HuH-7.5 (cell line): ENCODE data around the gene PLCD3.

Source experiments
- DNase-seq: peaks from one replicate; pipeline ENCODE4 v3.0.0; 2011; ENCODE audit warnings: low spot score

Gene PLCD3

DNA sequence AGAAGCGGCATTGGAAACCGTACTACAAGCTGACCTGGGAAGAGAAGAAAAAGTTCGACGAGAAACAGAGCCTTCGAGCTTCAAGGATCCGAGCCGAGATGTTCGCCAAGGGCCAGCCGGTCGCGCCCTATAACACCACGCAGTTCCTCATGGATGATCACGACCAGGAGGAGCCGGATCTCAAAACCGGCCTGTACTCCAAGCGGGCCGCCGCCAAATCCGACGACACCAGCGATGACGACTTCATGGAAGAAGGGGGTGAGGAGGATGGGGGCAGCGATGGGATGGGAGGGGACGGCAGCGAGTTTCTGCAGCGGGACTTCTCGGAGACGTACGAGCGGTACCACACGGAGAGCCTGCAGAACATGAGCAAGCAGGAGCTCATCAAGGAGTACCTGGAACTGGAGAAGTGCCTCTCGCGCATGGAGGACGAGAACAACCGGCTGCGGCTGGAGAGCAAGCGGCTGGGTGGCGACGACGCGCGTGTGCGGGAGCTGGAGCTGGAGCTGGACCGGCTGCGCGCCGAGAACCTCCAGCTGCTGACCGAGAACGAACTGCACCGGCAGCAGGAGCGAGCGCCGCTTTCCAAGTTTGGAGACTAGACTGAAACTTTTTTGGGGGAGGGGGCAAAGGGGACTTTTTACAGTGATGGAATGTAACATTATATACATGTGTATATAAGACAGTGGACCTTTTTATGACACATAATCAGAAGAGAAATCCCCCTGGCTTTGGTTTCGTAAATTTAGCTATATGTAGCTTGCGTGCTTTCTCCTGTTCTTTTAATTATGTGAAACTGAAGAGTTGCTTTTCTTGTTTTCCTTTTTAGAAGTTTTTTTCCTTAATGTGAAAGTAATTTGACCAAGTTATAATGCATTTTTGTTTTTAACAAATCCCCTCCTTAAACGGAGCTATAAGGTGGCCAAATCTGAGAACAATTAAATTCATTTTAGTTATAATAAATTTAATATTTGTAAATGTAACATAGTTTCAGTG lies 17.7 kb upstream of the PLCD3 start:
- no peak for DNase-seq

DNA sequence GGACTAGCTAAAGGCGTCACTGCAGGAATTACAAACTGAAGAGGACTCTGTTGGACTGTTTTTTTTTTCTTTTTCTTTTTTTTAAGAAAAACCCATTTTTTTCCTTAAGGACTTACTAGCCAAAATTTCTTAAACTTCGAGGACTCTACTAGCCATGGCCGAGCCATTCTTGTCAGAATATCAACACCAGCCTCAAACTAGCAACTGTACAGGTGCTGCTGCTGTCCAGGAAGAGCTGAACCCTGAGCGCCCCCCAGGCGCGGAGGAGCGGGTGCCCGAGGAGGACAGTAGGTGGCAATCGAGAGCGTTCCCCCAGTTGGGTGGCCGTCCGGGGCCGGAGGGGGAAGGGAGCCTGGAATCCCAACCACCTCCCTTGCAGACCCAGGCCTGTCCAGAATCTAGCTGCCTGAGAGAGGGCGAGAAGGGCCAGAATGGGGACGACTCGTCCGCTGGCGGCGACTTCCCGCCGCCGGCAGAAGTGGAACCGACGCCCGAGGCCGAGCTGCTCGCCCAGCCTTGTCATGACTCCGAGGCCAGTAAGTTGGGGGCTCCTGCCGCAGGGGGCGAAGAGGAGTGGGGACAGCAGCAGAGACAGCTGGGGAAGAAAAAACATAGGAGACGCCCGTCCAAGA lies 16.8 kb upstream of the PLCD3 start:
- peak; percentile 78 for DNase-seq

DNA sequence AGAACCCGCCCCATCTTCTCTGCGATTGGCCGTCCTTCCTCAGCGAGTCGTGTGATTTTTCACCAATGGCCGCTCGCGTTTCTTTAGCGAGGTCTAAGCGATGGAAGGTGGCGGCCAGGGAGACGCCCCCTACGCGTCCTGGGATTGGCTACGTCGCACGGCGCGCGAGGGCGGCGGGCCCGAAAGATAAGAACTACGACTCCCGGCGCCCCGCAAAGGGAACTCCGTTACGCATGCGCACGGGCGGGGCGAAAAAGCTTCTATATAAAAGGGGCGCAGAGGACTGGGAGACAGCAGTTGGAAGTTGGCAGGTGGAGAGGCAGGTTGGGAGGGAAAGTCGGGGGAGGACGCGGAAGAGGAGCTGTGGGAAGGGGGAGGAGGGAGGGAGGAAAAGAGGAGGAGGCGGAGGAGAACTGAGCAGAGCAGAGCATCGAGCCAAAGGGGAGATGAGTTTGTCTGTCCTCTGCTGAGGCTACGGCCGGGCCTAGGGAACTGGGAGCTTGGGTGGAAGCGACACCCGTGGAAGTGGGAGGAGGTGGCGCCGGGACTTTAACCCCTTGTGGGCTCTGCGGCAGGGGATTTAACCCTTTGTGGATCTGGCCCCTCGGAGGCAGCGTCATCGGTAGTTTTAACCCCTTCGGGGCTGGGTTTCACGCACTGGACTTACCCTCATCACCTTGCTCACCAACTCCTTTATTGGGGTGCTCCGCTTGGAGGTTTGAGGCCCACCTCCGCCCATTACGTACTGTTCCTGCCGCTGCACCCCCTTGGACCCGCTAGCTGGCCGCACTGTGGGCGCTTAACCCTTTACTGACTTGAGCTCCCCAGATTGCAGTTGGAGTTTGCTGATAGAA lies 16.1 kb upstream of the PLCD3 start, which contains the start of gene HEXIM1:
TSS of gene HEXIM1 (plus strand) at position 293 of the 854 bp plus-strand sequence. CDS start 716 bp downstream, outside the sequence.
- DNase-seq = peak; percentile 98

DNA sequence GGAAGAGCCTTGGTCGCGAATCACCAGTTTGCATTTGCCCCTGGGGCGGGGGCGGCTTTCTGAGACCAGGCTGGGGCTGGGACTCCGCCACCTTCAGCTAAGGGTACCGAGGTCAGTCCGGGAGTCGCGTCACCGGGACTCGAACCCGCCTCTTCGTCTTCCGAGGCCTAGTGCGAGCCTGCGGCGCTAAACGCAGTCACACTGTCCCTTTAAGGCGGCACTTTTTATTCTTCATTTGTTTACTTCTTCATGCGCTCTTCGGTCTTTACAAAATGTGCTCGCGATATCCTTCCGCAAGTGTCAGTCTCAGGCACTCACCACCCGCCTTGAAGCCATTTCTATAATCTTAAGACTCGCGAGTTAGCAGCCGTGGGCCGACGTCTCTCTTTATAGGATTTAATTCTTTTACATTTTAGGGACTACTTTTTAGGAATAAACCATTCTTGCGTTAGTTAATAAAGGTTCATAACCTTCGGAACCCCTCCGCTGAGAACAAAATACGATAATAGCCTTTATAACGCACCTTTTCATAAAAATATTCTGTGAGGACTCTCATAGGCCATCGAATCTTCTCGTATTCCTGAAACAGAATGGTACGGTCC lies 15.4 kb upstream of the PLCD3 start:
- peak; percentile 68 for DNase-seq

DNA sequence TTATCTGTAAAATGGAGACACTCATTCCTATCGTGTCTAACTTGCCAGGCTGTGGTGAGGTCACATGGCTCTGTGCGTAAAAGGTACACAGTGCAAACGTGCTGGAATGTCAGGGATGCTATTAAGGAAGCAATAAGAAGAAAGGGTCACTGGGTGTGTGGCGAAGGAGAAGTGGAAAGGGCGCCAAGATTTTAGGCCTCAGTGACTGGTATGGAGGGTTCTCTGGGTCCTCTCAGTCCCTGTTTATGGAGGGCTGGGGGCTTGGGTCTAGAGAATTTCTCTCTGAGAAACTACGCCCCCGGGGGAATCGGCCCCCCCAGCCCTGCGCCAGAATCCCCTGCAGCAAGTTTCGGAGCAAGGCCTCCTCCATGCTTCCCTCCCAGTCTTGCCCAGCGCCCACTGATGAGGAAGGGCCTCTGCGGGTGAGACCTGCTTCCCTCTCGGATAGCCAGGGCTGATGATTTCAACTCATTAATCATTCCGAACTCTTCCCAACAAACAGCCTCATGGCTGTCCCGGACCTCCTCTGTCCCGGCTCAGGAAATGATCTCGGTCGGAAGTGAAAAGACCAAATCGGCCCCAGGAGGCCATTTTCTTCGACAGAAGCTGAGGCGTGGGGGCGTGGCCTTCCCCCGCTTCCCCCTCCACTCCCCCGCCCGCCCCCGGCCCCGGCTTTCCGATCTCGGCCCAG lies 14.7 kb upstream of the PLCD3 start:
- DNase-seq = peak; percentile 68

DNA sequence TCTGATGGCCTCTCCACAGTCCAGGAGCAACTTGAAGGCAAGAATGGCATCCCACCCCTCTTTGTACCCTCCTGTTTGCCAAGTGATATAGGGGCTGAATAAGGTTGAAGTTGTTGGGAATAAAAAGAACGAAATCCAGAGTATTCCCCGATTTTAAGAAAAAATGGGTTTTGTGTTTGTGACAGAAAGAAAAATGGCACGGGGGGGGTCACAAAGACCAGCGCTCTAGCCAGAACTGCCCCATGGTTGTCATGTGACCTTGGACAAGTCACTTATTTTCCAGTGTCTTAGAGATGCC lies 14.2 kb upstream of the PLCD3 start:
- DNase-seq = no peak

DNA sequence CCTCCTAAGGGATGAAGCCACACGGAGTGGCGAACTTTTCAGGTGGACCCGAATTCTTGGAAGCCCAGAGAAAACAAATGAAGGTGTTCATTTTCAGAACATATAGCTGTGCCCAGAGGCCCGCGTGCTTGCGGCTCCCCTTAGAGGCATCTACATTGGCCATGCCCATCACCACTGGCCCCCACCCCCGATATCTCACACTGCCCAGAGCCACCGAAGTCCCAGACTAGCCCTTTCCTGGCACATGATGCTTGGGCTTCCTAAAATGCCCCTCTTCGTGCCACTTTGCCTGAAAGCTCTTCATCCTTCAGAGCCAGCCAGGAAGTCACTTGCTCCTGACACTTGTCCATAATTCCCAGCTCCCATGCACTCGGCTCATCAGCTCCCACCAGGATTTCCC lies 13.9 kb upstream of the PLCD3 start:
- DNase-seq = no peak

DNA sequence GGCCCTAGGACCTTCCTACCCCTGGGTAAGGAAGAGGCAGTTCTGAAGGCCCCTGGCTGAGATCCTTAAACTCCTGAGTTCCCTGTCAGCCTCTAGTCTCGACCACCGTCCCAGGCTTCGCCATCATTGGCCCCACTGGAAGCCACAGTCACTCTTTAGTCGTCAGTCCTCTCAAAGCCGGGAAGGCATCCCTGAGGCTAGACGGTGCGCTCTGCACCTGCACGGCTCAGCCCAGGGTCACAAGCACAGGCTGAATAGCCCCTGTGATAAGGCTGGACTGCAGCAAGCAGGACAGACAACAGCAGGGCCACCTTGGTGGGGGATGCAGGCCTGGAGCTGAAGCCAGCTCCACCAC lies 12.7 kb upstream of the PLCD3 start:
- no peak for DNase-seq

DNA sequence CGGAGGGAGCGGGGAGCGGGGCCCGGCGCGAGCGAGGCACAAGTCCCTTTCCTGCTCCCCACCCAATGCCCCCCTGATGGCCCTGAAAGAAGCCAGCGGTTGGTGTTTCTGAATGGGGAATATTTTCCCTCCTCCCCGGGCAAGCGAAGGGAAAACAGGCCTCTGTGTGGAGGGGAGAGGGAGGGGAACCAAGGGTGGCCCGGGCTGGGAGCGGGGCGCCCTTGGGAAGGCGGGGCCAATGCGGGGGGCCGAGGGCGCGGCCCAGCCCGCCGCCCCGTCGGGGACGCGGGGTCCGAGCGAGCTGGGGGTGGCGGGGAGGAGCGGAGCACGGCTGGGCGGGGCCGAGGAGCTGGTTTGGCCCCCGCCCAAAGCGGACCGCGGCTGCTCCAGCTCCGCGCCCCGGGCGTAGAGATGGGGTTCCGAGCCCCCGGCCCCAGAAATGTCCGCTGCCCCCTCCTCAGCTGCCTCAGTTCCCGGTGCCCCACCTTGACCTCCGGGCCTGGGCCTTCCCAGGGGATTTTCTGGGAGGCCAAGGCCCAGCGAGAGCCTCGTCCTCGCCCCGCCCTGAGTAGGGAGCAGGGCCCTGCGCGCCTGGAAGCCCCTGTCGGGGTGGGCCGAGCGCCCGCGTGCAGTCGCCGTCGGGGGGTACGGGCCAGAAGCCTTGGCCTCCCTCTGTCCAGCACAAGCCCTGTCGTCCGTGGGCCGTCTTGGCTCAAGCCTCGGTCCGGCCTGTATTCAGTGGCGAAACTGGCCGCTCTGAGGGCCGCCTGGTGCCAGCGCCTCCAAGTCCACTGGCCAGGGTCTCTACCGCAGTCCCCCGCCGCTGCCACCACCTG lies 12.1 kb upstream of the PLCD3 start:
- DNase-seq = no peak

DNA sequence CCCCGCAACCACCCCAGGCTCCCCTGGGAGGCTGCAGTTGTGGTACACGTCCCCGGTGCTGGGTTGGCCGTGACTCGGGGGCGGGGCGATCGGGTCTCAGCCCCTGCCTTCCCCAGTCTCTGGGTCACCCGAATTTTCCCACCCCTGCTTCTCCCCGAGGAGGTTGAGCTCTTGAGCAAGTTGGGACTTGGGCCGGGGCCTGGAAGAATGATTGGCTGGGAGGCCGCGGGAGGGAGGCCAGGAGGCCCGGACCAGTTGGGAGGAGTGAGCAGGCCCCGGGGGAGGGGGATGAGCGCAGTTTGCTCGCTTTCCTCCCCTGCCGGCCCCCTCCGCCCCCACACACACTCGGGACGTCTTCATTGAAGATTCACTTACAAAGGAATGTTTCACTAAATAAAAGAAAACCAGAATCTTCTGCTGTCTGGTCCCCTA lies 11.5 kb upstream of the PLCD3 start:
- no peak for DNase-seq

DNA sequence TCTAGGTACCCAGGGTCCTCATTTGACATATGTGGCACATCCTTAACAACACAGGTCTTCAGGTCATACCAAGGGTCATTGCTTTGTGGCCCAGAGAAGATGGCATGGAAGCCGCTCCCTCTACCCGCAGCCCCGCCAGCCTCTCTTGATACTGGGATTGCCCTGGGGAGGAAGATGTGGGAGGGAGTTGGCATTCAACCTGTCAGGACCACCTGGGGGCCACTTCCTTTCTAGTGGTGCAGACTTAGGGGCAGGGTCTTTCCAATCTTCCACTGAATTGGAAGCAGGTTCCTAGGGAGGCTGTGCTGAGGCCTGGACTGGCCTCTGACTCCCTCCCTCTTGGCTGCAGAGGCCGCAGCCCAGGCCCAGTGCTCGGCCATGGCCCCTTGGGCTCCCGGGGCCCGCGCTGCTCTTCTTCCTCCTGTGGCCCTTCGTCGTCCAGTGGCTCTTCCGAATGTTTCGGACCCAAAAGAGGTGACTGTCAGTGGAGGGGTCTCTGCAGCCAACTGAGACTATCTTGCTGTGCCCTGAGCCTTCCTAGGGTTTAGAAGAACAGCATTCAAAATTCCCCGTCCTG lies 10.9 kb upstream of the PLCD3 start:
- DNase-seq = no peak

DNA sequence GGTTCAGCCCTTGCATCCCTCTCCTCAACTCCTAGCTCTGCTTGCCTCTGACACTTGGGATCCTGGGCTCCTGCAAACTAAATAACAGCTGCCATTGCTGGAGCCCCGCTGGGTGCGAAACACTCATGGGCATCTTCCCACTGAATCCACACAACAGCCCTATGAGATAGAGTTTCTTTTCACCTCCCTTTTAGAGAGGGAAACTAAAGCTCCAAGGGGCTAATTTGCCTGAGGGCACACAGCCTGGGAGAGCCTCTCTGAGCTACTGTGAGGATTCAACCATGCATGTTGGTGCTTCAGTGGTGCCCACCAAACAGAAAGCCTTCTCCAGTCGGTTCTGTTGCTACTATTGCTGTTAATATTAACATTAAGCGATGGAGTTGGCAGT lies 7.2 kb upstream of the PLCD3 start:
- no peak for DNase-seq

DNA sequence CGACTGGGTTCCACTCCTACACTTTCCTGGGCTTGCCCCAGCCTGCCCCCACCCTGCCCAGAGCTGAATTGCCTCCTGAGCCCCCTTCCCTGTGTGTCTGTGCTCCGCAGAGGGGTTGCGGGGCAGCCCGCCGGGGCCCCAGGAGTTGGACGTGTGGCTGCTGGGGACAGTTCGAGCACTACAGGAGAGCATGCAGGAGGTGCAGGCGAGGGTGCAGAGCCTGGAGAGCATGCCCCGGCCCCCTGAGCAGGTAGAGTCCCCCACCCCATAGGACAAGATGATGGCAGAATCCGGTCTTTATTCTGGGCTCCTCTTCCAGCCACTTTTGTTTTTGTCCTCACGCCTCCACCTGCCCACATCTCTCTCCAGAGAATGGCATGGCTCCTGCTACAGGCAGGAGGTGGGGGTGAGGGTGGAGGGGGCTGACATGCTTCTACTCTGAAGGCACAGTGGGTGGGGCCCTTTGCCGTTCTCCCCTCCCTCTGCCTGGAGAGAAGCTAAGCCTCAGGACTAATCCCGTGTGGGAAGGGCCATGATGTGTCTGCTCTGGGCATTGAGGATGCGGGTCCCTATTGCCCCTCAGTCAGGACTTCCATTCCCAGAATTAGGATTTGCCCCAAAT lies 6.7 kb upstream of the PLCD3 start:
- DNase-seq = no peak

DNA sequence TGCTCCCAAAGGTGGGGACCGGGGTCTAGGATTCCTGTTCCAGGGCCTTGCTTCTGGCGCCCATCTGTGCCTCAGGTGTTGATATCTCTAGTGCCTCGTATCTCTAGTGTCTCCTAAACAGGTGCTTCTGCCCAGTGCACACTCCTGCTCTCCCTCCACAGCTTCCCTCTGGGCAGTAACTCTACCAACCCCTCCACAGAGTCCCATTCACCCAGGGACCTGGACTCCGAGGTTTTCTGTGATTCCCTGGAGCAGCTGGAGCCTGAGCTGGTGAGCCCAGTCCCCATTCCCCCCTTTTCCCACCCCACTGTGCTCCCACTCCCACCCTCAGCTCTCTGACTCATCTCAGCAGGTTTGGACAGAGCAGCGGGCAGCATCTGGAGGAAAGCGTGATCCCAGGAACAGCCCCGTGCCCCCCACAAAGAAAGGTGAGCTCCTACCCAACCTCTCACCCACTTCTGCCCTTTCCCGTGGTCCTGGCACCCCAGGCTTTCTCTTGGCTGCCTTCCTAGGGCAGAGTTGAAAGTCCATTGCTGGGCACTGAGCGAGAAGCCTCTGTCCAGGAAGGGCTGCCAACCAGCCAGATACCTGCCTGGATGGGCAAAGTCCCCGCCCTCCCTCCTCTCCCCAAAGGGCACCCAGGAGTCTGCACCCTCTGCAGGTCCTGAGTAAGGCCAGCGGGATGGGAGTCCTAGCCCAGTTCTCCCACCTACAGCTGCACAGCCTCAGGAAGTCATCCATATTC lies 5.4 kb upstream of the PLCD3 start:
- DNase-seq = no peak

DNA sequence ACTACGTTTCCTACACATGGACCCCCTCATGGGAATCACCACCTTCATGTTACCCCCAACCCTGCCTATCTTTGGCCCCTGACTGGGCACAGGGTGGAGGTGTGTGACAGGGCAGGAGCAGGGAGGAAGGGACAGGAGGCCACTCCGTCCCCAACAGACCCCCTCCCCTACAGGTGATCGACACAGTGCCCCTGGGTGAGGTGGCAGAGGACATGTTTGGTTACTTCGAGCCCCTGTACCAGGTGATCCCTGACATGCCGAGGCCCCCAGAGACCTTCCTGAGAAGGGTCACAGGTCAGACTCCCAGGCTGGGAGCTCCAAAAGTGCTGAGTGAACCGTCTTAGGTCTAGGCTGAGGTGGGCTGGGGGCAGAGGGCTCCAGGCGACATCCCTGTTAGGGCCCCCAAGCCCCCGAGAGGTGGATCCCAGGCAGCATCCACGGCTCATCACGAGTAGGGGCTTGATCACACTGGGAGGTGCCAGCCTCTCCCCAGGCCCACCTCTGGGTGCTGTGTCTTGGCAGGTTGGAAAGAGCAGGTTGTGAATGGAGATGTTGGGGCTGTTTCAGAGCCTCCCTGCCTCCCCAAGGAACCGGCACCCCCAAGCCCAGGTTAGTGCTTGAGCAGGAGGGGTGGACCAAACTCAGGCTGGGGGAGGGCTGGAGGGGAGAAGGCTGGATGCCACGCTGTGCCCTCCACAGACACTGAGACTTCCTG lies 4.7 kb upstream of the PLCD3 start:
- DNase-seq = no peak

DNA sequence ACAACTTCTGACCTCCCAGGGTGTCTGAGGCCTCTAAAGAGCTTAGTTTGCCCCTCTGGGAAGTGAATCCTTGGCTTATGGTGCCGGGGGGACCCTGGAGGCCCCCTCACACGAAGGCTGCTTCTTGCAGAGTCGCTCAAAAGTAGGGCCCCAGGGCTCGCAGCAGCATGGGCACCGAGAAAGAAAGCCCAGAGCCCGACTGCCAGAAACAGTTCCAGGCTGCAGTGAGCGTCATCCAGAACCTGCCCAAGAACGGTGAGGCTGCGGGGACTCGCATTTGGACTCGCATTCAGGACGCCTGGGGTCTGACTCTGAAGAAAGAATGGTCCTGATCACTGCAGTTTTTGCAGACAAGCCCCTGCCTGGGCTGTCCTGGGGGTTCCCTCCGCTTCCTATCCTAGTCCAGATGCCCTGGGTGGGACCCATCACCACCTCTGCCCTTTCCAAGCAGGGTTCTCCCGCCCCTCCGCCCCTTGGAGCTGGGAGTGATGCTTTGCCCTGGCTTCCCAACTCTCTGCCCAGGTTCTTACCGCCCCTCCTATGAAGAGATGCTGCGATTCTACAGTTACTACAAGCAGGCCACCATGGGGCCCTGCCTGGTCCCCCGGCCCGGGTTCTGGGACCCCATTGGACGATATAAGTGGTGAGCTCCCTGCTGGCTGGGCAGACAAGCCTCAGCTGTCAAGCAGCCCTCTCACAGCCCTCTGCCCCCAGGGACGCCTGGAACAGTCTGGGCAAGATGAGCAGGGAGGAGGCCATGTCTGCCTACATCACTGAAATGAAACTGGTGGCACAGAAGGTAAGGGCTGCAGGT lies 3.9 kb upstream of the PLCD3 start:
- DNase-seq = no peak

DNA sequence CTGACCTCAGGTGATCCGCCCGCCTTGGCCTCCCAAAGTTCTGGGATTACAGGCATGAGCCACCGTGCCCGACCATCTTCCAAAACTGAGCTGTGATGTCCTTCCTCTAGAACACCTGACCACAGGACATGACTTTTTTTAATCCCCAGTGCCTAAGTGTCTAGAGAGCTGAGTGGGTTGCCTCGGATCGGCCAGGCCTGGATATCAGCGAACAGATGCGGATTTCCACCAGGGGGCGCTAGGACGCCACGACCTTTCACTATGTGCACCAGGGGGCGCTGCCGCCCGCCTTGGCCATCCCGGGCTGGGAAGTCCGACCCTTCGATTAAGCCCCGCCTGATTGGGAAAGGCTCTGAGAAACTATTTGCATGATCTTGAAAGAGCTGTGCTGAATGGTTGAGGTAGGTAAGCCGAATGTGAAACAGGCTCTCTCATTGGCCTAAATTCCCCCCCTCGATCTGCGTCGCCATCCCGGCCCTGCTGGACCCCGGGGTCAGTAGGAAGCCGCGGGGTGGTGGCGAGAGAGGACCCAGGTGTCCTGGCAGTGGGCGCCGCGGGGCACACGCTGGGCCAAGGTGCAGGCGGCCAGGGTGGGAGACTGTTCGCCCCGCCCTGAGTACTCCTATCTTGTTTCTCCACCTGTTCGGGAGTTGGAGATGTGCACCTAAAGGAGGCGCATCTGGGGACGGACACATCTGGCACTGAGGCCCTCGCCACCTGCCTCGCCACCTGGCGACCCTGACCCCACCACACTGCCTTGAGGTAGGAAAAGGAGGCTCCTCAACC lies 3.1 kb upstream of the PLCD3 start, which contains the start of gene ACBD4:
TSS of gene ACBD4 (plus strand) at position 496 of the 786 bp plus-strand sequence. CDS start 458 bp downstream, outside the sequence.
- peak; percentile 99 for DNase-seq
